Activated T-cell treated with anti-CD3 and anti-CD28 coated beads, Interleukin-2, amount 50 U/mL, for 4 hours (primary cell): ENCODE results near the gene BRIP1. TPM values are rescaled to one million over a fixed set of nuclear protein-coding genes. Genes with fewer than 3 reads are reported as not detected.
"Not testable (repeated sequence)": the region's sequence is repeated elsewhere in the genome, so short reads cannot be mapped to it uniquely, and the experiment has no call there.

Experiments
- ATAC-seq, 2 donors: fragments of 200-7000 bp; cut with Tn5 transposase; one replicate each; pipeline ENCODE4 v1.10.0; 2021
- DNase-seq: peaks from one replicate; pipeline ENCODE4 v3.0.0-alpha.2; 2020
- H3K27me3 Mint-ChIP-seq: one replicate; pipeline ENCODE4 v1.8.0; 2021; ENCODE audit warnings: low read depth, mixed read lengths
- H3K36me3 Mint-ChIP-seq: one replicate; pipeline ENCODE4 v1.8.0; 2022; ENCODE audit warnings: mixed read lengths; ENCODE audit not compliant: insufficient read depth
- H3K4me1 Mint-ChIP-seq: one replicate; pipeline ENCODE4 v1.8.0; 2021; ENCODE audit warnings: low read depth, mixed read lengths
- H3K4me3 Mint-ChIP-seq: one replicate; pipeline ENCODE4 v1.8.0; 2021; ENCODE audit warnings: mild to moderate bottlenecking, moderate library complexity, mixed read lengths
- H3K9me3 Mint-ChIP-seq: one replicate; pipeline ENCODE4 v1.8.0; 2021; ENCODE audit warnings: mixed read lengths
- total RNA-seq, 3 donors: library from RNA; stranded (reverse); gene quantifications; one replicate each; pipeline ENCODE4 v1.2.1, GENCODE V29; 2021

Gene BRIP1
- total RNA-seq, 3 donors from 2014 or later = 5.0 to 5.8 (median 5.1) TPM

DNA sequence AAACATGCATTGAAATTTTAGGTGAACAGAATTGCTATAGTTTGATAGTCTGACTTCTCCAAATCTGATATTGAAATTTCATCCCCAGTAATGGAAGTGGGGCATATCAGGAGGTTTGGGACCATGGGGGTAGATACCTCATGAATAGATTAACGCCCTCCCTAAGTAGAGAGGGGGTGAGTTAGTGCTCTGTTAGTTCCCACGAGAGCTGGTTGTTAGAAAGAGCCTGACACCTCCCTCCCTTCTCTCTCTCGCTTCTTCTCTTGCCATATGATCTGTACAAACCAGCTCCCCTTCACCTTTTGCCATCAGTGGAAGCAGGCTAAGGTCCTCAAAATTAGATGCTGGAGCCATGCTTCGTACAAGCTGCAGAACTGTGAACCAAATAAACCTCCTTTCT, 78.8 kb downstream of the BRIP1 start:
- no peaks in the 10 kb centered on the region for H3K36me3 Mint-ChIP-seq
- DNase-seq (no peak), ATAC-seq (no peak)
- no peaks in the 10 kb centered on the region for H3K4me1 Mint-ChIP-seq
- no peaks in the 10 kb centered on the region for H3K27me3 Mint-ChIP-seq
- no peaks in the 10 kb centered on the region for H3K9me3 Mint-ChIP-seq
- H3K4me3 Mint-ChIP-seq = no peak overlapping the region

DNA sequence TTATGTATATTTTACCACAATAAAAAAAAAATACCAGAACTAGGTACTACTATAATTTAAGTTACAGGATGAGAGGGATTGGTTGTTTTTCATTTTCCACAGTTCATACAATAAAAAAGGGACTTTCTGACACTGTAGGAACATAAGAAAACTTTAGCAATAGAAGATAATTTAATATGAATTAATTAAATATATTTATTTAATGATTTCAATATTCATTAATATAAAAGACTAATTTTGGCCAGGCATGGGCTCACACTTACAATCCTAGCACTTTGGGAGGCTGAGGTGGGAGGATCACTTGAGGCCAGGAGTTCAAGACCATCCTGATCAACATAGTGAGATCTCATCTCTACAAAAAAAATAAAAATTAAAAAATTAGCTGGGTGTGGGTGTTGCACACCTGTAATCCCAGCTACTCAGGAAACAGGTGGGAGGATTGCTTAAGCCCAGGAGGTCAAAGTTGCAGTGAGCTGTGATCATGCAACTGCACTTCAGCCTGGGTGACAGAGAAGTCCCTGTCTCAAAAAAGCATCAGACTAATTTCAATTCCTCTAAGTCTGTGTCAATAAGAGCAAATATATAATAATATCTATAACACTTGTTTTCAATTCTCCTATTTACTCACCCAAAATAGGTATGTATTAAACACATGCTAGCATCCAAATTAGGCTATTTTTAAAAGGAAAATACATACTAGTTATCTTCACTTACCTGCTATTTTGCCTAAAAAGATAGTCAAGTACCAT, 79.6 kb downstream of the BRIP1 start:
- Mint-ChIP-seq H3K36me3 (peaks cover 2% of the 10 kb centered on the region), H3K27me3 (no peaks in the 10 kb centered on the region), H3K9me3 (no peaks in the 10 kb centered on the region), H3K4me3 (no peak overlapping the region), H3K4me1 (no peaks in the 10 kb centered on the region)
- DNase-seq (no peak), ATAC-seq (no peak)

DNA sequence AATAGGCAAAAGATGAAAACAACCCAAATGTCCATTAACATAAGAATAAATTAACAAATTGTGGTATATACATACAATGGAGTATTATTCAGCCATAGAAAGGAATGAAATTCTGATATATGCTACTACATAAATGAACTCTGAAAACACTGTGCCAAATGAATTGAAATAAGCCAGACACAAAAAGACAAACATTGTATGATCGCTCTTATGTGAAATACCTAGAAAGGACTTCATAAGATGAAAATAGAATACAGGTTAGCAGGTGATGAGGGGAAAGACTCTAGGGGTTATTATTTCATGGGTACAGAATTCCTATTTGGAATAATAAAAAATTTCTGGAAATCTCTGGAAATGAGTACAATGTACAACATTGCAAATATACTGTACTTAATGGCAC, 80.2 kb downstream of the BRIP1 start:
- no peaks in the 10 kb centered on the region for H3K9me3 Mint-ChIP-seq
- ATAC-seq (no peak), DNase-seq (no peak)
- H3K36me3 Mint-ChIP-seq = peaks cover 2% of the 10 kb centered on the region
- H3K4me3 Mint-ChIP-seq = no peak overlapping the region
- no peaks in the 10 kb centered on the region for H3K27me3 Mint-ChIP-seq
- H3K4me1 Mint-ChIP-seq = no peaks in the 10 kb centered on the region

DNA sequence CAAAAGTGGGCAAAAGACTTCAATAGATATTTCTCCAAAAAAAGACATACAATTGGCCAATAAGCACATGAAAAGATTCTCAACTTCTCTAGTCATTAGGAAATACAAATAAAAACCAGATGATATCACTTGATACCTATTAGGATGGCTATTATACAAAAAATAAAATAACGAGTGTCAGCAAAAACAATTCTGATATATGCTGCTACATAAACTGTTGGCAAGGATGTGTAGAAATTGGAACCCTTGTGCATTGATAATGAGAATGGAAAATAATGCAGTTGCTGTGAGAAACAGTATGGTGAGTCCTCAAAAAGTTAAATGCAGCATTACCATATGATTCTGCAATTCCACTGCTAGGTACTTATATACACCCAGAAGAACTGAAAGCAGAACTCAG, 80.6 kb downstream of the BRIP1 start:
- Mint-ChIP-seq H3K36me3 (peaks cover 2% of the 10 kb centered on the region), H3K4me1 (no peaks in the 10 kb centered on the region), H3K27me3 (no peaks in the 10 kb centered on the region), H3K4me3 (no peak overlapping the region), H3K9me3 (no peaks in the 10 kb centered on the region)
- ATAC-seq (no peak), DNase-seq (no peak)

DNA sequence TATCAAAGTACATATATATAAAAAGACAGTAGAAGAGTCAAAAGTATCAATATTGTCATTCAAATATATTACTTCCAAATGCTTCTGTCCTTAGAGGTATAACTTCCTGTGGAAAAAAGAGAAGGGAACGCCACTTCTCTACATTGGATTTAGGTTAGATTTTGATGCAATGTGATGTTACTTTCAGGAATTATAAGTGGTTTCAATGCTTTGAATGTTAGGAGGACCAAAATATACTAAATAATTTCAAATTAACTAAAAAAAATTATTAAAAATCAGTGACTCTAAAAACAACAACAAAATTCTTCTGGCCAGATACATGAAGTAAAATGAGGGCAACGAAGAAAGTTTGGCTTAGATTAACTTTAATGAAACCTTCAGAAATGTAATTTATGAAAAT, 88.0 kb downstream of the BRIP1 start:
- no peak for ATAC-seq
- Mint-ChIP-seq H3K27me3 (no peaks in the 10 kb centered on the region), H3K4me1 (no peaks in the 10 kb centered on the region), H3K36me3 (peaks cover 18% of the 10 kb centered on the region), H3K4me3 (no peak overlapping the region), H3K9me3 (peaks cover 12% of the 10 kb centered on the region)
- DNase-seq = no peak

DNA sequence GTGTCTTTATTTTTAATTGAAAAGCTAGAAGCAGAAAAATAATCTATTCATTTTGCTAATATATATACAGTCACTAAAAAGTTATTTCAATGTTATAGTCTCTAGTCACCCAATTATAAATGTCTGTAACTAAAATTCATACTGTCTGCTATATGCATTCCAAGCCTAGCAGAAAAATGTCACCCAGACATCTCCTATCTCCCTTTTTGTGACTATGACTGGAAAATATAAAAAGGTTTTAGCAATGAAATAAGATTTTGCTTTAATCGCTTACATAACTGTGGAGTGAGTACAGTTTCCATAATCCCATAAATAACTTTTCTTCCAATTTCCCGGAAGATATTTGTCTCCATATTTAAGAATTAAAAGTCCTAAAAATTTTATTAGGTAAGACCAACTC, 88.6 kb downstream of the BRIP1 start:
- Mint-ChIP-seq H3K4me1 (no peaks in the 10 kb centered on the region), H3K9me3 (peaks cover 12% of the 10 kb centered on the region), H3K36me3 (peaks cover 20% of the 10 kb centered on the region), H3K27me3 (no peaks in the 10 kb centered on the region), H3K4me3 (no peak overlapping the region)
- DNase-seq (no peak), ATAC-seq (no peak)

DNA sequence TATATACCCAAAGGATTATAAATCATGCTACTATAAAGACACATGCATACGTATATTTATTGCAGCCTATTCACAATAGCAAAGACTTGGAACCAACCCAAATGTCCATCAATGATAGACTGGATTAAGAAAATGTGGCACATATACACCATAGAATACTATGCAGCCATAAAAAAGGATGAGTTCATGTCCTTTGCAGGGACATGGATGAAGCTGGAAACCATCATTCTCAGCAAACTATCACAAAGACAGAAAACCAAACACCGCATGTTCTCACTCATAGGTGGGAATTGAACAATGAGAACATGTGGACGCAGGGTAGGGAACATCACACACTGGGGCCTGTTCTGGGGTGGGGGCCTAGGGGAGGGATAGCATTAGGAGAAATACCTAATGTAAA, 89.2 kb downstream of the BRIP1 start:
- not testable (repeated sequence) for ATAC-seq, H3K27me3 Mint-ChIP-seq, DNase-seq, H3K4me3 Mint-ChIP-seq, H3K4me1 Mint-ChIP-seq
- peaks cover 21% of the 10 kb centered on the region for H3K36me3 Mint-ChIP-seq
- peaks cover 12% of the 10 kb centered on the region for H3K9me3 Mint-ChIP-seq

DNA sequence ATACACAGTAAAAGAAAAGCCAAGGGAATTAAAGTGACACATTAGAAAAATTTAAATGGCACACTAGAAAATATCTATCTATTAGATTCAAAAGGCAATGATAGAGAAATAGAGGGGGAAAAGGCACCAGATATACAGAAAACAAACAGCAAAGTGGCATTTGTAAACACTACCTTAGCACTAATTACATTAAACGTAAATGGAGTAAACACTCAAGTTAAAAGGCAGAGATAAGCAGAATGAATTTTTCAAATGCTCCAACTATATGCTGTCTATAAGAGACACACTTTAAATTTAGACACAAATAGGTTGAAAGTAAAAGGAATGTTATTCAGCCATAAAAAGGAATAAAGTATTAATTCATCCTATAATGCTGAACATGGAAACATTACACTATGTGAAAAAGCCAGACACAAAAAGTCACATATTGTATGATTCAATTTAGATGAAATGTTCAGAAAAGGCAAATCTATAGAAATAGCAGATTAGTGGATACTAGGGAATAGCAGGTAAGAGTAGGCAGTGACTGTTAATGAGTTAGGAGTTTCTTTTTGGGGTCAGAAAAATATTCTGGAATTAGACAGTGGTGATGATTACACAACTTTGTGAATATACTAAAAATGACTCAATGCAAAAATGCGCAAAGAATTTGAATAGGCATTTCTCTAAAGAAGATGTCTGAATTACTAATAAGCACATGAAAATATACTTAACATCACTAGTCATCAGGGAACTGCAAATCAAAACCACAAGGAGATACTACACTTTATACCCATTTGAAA, 92.4 kb downstream of the BRIP1 start:
- H3K4me1 Mint-ChIP-seq = no peaks in the 10 kb centered on the region
- no peak overlapping the region for H3K4me3 Mint-ChIP-seq
- no peak for DNase-seq
- no peak for ATAC-seq
- peaks cover 12% of the 10 kb centered on the region for H3K9me3 Mint-ChIP-seq
- H3K27me3 Mint-ChIP-seq = no peaks in the 10 kb centered on the region
- H3K36me3 Mint-ChIP-seq = peaks cover 24% of the 10 kb centered on the region

DNA sequence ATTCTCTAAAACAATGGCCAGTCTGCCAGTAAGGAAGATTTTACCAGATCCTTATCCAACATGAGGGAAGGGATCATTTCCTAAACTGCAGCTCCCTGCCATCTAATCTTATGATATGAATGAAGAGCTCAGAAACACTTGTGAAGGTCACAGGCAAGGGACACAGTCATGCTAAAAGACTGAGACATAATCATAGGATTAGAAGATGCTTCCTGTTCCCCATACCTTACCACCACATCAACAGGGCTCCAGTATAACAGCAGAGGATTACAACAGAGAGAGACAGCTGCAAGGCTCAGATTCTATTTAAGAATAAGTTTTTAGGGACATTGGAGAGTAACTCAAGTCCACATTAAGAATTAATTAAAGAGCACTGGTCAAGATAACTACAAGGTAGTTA, 93.3 kb downstream of the BRIP1 start:
- Mint-ChIP-seq H3K9me3 (peaks cover 12% of the 10 kb centered on the region), H3K4me1 (no peaks in the 10 kb centered on the region), H3K36me3 (peaks cover 24% of the 10 kb centered on the region), H3K4me3 (no peak overlapping the region), H3K27me3 (no peaks in the 10 kb centered on the region)
- DNase-seq (no peak), ATAC-seq (no peak)

DNA sequence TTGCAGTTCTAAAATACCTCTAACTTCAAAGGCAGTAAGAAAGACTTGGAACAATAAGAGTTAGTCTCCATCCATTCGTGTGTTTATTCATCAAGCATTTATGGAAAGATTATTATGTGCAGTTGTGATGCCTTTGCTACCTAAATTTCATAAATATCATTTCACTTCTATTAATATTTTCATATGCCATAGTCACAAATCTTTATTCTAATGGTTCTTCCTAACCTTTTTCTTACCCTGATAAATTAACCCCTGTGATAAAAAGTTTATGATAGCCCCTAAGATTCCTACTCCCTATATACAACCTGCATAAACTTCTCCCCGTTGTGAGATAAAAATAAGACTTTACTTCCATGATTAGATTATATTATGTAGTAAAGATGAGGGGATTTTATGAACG, 94.9 kb downstream of the BRIP1 start:
- no peak overlapping the region for H3K4me3 Mint-ChIP-seq
- no peaks in the 10 kb centered on the region for H3K27me3 Mint-ChIP-seq
- DNase-seq = no peak
- H3K36me3 Mint-ChIP-seq = peaks cover 23% of the 10 kb centered on the region
- peaks cover 12% of the 10 kb centered on the region for H3K9me3 Mint-ChIP-seq
- H3K4me1 Mint-ChIP-seq = no peaks in the 10 kb centered on the region
- ATAC-seq = no peak

DNA sequence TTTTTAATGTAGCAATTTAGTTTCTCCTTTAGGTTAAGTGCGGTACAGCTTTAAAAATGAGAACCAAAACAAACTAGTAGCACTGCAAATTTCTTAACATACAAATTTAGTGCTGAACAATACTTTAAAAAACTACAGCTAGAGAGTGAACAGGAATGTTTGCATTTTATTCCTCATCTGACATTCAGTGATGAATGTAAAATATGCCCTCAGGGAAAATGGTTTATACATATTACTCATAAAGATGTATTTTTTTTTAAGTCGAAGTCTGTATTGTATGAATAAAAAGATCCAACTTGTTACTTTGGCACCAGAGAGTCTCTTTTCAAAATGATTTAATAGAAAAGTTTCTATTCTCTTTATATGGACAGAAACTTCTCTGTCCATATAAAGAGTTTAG, 96.8 kb downstream of the BRIP1 start:
- Mint-ChIP-seq H3K4me1 (no peaks in the 10 kb centered on the region), H3K9me3 (peaks cover 15% of the 10 kb centered on the region), H3K36me3 (peaks cover 27% of the 10 kb centered on the region), H3K27me3 (no peaks in the 10 kb centered on the region), H3K4me3 (no peak overlapping the region)
- DNase-seq (no peak), ATAC-seq (no peak)

DNA sequence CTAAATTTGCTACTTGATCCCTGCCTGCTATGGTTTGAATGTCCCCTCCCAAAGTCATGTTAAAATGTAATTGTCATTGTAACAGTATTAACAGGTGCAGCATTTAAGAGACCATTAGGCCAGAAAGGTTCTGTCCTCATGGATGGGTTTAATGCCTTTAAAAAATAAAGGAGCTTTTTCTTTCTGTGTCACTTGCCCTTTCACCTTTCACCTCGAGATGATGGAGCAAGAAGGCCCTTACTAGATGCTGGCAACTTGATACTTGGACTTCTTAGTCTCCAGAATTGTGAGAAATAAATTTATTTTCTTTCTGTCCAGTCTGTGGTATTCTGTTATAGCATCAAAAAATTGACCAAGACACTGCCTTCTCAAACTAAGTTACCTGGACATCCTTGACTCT, 98.5 kb downstream of the BRIP1 start:
- no peaks in the 10 kb centered on the region for H3K4me1 Mint-ChIP-seq
- DNase-seq (no peak), ATAC-seq (no peak)
- peaks cover 10% of the 10 kb centered on the region for H3K9me3 Mint-ChIP-seq
- H3K36me3 Mint-ChIP-seq = peaks cover 17% of the 10 kb centered on the region
- no peak overlapping the region for H3K4me3 Mint-ChIP-seq
- H3K27me3 Mint-ChIP-seq = no peaks in the 10 kb centered on the region

DNA sequence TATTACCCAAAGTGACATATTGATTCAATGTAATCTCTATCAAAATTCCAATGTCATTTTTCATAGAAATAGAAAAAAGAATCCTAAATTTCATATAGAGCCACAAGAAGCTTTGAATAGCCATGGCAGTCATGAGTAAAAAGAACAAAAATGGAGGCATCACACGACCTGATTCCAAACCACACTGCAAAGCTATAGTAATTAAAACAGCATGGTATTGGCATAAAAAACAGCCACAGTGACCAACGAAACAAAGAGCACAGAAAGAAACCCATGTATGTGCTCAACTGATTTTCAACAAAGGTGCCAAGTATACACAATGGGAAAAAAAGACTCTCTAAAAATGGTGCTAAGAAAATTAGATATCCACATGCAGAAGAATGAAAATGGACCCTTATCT, 101.5 kb downstream of the BRIP1 start:
- Mint-ChIP-seq H3K4me3 (no peak overlapping the region), H3K9me3 (peaks cover 10% of the 10 kb centered on the region), H3K27me3 (no peaks in the 10 kb centered on the region), H3K4me1 (peaks cover 3% of the 10 kb centered on the region), H3K36me3 (peaks cover 13% of the 10 kb centered on the region)
- ATAC-seq (no peak), DNase-seq (no peak)

DNA sequence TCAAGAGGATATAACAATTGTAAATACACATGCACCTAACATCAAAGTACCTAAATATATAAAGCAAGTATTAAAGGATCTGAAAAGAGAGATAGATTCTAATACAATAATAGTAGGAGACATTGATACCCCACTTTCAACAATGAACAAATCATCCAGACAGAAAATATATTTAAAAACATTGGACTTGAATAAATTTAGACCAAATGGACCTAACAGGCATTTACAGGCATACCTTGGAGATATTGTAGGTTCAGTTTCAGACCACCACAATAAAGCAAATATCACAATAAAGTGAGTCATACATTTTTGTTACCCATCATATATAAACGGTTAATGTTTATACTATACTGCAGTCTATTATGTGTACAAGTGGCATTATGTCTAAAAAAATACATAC, 104.0 kb downstream of the BRIP1 start:
- DNase-seq (no peak), ATAC-seq (no peak)
- H3K27me3 Mint-ChIP-seq = no peaks in the 10 kb centered on the region
- peaks cover 3% of the 10 kb centered on the region for H3K4me1 Mint-ChIP-seq
- H3K36me3 Mint-ChIP-seq = peaks cover 13% of the 10 kb centered on the region
- H3K9me3 Mint-ChIP-seq = peaks cover 10% of the 10 kb centered on the region
- no peak overlapping the region for H3K4me3 Mint-ChIP-seq

DNA sequence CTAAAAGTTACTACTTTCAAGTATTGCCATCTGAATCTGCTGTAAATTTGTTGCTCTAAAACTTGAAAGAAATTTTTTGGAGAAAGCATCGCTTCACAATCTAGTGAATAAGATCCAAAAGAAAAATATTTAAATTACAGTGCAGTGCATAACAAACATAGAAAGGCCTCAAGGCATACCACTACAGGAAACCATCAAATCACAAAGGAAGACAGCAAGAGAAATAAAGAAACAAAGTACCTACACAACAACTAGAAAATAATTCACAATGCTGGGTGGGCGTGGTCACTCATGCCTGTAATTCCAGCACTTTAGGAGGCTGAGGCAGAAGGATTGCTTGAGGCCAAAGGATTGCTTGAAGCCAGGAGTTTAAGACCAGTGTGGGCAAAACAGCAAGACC, 104.9 kb downstream of the BRIP1 start:
- ATAC-seq = no peak

More for the DNA sequence above, 104.9 kb downstream of the BRIP1 start:
- Mint-ChIP-seq H3K9me3 (peaks cover 10% of the 10 kb centered on the region), H3K4me1 (peaks cover 3% of the 10 kb centered on the region), H3K27me3 (no peaks in the 10 kb centered on the region), H3K36me3 (peaks cover 10% of the 10 kb centered on the region), H3K4me3 (no peak overlapping the region)
- no peak for DNase-seq
